ENCODE measurements around the gene GALNT7.

The GALNT7 gene

DNA sequence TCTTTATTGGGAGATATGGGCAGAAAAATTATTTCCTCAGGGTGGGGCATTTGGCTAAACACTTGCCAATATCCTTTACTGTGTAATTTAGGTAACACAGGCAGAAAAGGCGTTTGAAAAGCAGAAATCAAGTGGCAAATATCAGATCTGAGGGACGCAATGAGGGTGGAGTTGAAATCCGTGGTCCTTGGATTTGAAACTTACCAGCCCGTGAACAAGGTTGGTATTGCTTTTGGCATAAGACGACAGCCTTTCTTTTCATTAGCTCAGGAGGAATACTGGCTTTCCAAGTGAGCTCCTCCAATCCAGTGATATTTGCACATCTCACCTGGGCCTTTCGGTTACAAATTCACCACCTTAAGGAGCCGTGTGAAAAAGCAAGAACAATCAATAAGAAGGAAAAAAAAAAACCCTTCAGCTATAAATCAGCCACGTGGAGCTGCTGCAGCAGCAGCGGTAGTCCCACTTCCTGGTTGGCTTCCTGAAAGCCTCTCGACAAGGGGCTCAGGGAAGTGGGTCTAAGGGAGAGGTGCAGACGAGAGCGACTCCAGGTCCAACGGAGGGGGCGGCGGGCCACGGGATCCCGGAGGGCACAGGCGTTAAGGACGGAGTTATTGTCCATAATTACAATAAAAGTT, 734 bp upstream of the GALNT7 start:
- TF ChIP-seq POLR2AphosphoS5 (IDR thresholded peaks at IDR 0.05; ENCODE audit: low read depth, low read length) = no peak
- peak; percentile 78; the same call in 1 of the 2 replicates for TF ChIP-seq SIN3A (IDR thresholded peaks at IDR 0.05; ENCODE audit: borderline replicate concordance, insufficient read depth, low read length)

DNA sequence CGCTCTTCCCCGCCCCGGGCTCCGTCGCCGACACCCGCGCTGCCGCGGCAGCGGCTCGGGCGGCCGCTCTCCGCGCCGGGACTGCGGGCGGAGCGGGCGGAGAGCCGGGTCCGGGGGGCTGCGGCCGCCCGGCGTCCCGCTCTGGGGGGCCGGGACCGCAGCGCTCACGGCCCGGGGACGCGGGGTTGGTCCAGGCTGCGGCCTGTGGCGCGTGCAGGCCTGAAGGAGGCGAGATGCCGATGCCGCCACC, 492 bp downstream of the GALNT7 start:
- no peak for TF ChIP-seq SIN3A (IDR thresholded peaks at IDR 0.05; ENCODE audit: borderline replicate concordance, insufficient read depth, low read length)
- 0 out of 2 replicates have a peak, but pooled peaks have one; percentile 12 for TF ChIP-seq TAF1 (IDR thresholded peaks at IDR 0.05; ENCODE audit: borderline replicate concordance, insufficient read depth, low read length)
- no peak for TF ChIP-seq FOXP2 (optimal IDR thresholded peaks at IDR 0.05; ENCODE audit: borderline replicate concordance, extremely low read depth, extremely low read length, insufficient read depth)
- TF ChIP-seq, protein P1, sequence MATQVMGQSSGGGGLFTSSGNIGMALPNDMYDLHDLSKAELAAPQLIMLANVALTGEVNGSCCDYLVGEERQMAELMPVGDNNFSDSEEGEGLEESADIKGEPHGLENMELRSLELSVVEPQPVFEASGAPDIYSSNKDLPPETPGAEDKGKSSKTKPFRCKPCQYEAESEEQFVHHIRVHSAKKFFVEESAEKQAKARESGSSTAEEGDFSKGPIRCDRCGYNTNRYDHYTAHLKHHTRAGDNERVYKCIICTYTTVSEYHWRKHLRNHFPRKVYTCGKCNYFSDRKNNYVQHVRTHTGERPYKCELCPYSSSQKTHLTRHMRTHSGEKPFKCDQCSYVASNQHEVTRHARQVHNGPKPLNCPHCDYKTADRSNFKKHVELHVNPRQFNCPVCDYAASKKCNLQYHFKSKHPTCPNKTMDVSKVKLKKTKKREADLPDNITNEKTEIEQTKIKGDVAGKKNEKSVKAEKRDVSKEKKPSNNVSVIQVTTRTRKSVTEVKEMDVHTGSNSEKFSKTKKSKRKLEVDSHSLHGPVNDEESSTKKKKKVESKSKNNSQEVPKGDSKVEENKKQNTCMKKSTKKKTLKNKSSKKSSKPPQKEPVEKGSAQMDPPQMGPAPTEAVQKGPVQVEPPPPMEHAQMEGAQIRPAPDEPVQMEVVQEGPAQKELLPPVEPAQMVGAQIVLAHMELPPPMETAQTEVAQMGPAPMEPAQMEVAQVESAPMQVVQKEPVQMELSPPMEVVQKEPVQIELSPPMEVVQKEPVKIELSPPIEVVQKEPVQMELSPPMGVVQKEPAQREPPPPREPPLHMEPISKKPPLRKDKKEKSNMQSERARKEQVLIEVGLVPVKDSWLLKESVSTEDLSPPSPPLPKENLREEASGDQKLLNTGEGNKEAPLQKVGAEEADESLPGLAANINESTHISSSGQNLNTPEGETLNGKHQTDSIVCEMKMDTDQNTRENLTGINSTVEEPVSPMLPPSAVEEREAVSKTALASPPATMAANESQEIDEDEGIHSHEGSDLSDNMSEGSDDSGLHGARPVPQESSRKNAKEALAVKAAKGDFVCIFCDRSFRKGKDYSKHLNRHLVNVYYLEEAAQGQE (IDR thresholded peaks at IDR 0.05; ENCODE audit: insufficient read depth in 1 of 2, low read depth in 2 of 2, low read length in 2 of 2) = no peak
- no peak for TF ChIP-seq POLR2AphosphoS5 (IDR thresholded peaks at IDR 0.05; ENCODE audit: low read depth, low read length)

DNA sequence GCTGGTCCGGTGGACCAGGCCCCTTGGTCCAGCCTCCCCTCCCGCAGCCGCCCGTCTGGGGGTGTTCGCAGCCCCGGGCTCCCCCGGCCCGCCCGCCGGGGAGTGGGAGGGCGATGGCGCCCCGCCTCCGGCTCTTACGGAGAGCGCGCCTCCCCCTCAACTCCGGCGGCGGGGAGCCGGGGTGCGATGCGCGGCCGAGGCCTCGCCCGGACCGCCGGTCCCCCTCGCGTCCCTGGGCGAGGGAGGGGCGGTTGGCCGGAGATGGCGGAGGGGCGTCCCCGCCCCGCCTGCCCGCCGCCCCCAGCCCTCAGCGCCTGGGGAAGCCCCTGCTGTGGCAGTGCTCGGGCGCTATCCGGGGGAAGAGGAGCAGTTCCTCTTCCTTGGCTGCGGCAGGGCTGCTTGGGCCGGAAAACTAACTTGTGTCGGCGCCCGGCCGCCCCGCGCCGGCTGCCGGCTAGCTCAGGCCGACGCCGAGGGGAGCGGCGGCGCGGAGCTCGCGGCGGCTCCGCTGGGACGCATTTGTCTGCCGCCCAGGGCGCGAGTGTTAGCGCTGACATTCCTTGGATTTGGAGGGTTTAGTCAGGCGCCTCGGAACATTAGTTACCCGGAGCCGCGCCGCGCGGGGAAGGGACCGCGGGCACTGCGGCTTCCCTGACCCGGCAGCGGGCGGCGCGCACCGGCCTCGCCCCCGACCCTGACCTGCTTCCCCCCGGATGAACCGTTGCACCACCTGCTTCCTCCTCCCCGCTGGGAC, 994 bp downstream of the GALNT7 start:
- TF ChIP-seq POLR2AphosphoS5 (IDR thresholded peaks at IDR 0.05; ENCODE audit: low read depth, low read length) = no peak
- no peak for TF ChIP-seq FOXP2 (optimal IDR thresholded peaks at IDR 0.05; ENCODE audit: borderline replicate concordance, extremely low read depth, extremely low read length, insufficient read depth)

DNA sequence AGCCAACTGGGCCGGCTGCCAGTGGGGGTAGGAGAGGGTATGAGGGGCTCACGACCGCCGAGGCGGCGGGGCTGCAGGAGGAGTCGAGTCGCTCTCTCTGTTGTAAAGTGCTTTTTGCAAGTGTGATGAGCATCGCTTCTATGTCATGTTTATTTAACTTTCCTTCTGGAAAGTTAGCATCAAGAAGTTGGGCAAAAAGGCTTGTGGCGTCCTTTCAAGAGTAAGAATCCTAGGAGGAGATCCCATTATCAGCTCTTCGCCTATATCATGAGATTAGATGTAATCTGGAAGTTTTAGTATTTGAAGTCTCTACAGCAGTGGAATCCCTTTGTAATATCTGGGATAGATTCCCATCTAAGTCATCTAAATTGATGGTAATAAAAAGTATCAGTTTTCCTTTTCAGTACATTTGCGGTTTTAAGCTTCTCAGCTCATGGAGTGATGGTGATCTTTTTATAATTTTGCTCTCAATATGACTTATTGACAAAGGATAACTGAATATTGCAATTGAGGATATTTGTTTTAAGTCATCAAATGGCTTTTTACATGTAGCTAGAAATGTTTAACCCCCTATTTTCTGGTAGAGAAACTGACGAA, 1.7 kb downstream of the GALNT7 start:
- TF ChIP-seq, protein P1 (IDR thresholded peaks at IDR 0.05; ENCODE audit: insufficient read depth in 1 of 2, low read depth in 2 of 2, low read length in 2 of 2) = no peak
- 0 out of 2 replicates have a peak, but pooled peaks have one; percentile 10 for TF ChIP-seq SIN3A (IDR thresholded peaks at IDR 0.05; ENCODE audit: borderline replicate concordance, insufficient read depth, low read length)

DNA sequence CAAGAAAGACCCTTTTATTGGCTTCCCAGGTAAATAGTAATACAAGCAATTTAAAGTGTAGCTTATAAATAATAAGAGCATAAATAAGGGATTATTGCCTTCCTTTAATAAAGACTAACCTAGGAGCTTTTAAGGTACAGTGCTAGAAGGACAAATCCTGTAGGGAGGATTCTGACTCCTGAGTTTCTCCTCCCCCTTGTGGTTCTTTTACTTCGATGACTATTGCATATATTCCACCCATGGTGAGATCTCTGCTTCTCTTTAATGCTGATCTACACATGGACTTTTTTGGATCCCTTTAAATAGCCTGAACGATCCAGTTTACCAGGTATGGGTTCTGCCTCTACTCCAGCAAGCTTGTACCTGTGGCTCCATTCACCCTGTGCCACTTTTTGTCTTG, 2.5 kb downstream of the GALNT7 start:
- TF ChIP-seq SIN3A (IDR thresholded peaks at IDR 0.05; ENCODE audit: borderline replicate concordance, insufficient read depth, low read length) = no peak

DNA sequence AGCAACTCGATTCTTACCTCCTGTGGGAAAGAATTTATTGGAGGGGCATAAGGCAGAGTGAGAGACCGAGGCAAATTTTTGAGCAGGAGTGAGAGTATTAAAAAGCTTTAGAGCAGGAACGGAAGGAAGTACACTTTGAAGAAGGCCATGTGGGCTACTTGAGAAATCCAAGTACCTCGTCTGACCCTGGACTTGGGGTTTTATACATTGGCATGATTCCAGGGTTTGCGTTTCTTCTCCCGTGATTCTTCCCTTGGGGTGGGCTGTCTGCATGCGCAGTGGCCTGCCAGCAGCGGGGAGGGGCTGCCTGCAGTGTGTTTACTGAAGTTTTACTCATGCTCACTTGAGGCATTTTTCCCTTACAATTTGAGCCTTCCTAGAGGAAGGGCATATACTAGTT, 3.4 kb downstream of the GALNT7 start:
- TF ChIP-seq SIN3A (IDR thresholded peaks at IDR 0.05; ENCODE audit: borderline replicate concordance, insufficient read depth, low read length) = no peak
- TF ChIP-seq, protein P1 (IDR thresholded peaks at IDR 0.05; ENCODE audit: insufficient read depth in 1 of 2, low read depth in 2 of 2, low read length in 2 of 2) = no peak
- TF ChIP-seq TAF1 (IDR thresholded peaks at IDR 0.05; ENCODE audit: borderline replicate concordance, insufficient read depth, low read length) = no peak
- TF ChIP-seq POLR2AphosphoS5 (IDR thresholded peaks at IDR 0.05; ENCODE audit: low read depth, low read length) = no peak
- TF ChIP-seq FOXP2 (optimal IDR thresholded peaks at IDR 0.05; ENCODE audit: borderline replicate concordance, extremely low read depth, extremely low read length, insufficient read depth) = no peak

Measured in PFSK-1 (cell line).